ENCODE measurements around the gene TGFBI.

The TGFBI gene

DNA sequence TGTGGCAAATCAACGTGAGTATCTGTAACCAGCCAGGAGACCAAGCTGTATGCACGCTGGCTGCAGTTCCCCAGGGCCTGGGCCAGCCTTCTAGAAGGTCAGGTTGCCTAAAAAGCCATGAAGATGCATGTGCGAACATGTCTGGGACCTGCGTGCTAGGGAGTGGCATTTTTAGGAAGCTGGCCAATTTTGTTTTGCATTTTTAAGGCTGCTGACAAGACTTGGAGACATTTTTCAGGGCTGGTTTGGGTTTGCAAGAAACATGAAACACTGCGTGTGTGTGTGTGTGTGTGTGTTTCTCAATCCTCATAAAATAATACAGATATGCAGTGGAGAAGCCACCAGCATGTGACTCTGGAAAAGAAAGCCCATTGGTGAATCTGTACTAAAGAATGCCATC lies 5.1 kb downstream of the TGFBI start:
- TF ChIP-seq, protein P1, sequence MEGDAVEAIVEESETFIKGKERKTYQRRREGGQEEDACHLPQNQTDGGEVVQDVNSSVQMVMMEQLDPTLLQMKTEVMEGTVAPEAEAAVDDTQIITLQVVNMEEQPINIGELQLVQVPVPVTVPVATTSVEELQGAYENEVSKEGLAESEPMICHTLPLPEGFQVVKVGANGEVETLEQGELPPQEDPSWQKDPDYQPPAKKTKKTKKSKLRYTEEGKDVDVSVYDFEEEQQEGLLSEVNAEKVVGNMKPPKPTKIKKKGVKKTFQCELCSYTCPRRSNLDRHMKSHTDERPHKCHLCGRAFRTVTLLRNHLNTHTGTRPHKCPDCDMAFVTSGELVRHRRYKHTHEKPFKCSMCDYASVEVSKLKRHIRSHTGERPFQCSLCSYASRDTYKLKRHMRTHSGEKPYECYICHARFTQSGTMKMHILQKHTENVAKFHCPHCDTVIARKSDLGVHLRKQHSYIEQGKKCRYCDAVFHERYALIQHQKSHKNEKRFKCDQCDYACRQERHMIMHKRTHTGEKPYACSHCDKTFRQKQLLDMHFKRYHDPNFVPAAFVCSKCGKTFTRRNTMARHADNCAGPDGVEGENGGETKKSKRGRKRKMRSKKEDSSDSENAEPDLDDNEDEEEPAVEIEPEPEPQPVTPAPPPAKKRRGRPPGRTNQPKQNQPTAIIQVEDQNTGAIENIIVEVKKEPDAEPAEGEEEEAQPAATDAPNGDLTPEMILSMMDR (IDR thresholded peaks at IDR 0.05; ENCODE audit: insufficient read depth, low read length, poor library complexity, severe bottlenecking), result no peak
- Histone ChIP-seq H3K27me3 (replicated peaks; ENCODE audit: control insufficient read depth, insufficient read depth, low read length) (no peaks in the 10 kb centered on the region), H3K4me3 (replicated peaks; ENCODE audit: low read depth, low read length) (no peak overlapping the region), H3K36me3 (ENCODE audit: control insufficient read depth, insufficient read depth, low read length) (no peaks in the 10 kb centered on the region)
- DNase-seq (ENCODE audit: extremely low read depth, insufficient read length), result no peak

DNA sequence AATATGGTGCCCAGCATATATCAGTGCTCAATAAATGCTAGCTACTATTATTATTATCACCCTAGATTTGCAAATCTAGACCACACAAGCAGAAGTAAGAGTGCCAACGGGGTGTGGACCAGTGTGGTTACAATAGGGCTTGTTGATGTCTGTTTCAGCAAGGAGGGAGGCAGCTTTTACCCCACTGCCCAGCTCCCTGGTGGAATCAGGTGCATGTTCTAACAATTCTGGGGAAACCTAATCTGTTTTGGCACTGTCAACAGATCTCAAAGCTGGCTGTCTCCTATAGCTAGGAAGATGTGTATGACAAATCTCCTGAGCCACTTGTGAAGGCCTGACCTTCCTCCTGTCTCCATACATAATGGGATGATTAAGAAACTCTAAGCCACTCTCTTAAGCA lies 5.7 kb downstream of the TGFBI start:
- TF ChIP-seq, protein P1 (IDR thresholded peaks at IDR 0.05; ENCODE audit: insufficient read depth, low read length, poor library complexity, severe bottlenecking), result no peak
- no peak for DNase-seq (ENCODE audit: extremely low read depth, insufficient read length)
- H3K4me3 ChIP-seq (replicated peaks; ENCODE audit: low read depth, low read length), result no peak overlapping the region
- H3K36me3 ChIP-seq (ENCODE audit: control insufficient read depth, insufficient read depth, low read length), result no peaks in the 10 kb centered on the region
- no peaks in the 10 kb centered on the region for H3K27me3 ChIP-seq (replicated peaks; ENCODE audit: control insufficient read depth, insufficient read depth, low read length)

- DNase-seq (ENCODE audit: extremely low read depth, insufficient read length), result no peak
- no peak overlapping the region for H3K4me3 ChIP-seq (replicated peaks; ENCODE audit: low read depth, low read length)
- TF ChIP-seq, protein P1 (IDR thresholded peaks at IDR 0.05; ENCODE audit: insufficient read depth, low read length, poor library complexity, severe bottlenecking), result no peak
- H3K36me3 ChIP-seq (ENCODE audit: control insufficient read depth, insufficient read depth, low read length), result no peaks in the 10 kb centered on the region
- H3K27me3 ChIP-seq (replicated peaks; ENCODE audit: control insufficient read depth, insufficient read depth, low read length), result peaks cover under 1% of the 10 kb centered on the region; the same call in 1 of the 2 replicates
Measured at GRCh38 chr5:136034984-136035383, 6.2 kb downstream of the TGFBI start.

GRCh38 chr5:136035837-136036236 lies 7.0 kb downstream of the TGFBI start:
- TF ChIP-seq, protein P1 (IDR thresholded peaks at IDR 0.05; ENCODE audit: insufficient read depth, low read length, poor library complexity, severe bottlenecking), result no peak
- no peak overlapping the region for H3K4me3 ChIP-seq (replicated peaks; ENCODE audit: low read depth, low read length)
- no peak for DNase-seq (ENCODE audit: extremely low read depth, insufficient read length)
- H3K36me3 ChIP-seq (ENCODE audit: control insufficient read depth, insufficient read depth, low read length), result no peaks in the 10 kb centered on the region
- H3K27me3 ChIP-seq (replicated peaks; ENCODE audit: control insufficient read depth, insufficient read depth, low read length), result peaks cover 1% of the 10 kb centered on the region; the same call in 1 of the 2 replicates

GRCh38 chr5:136036293-136036911 lies 7.6 kb downstream of the TGFBI start:
- Histone ChIP-seq H3K36me3 (ENCODE audit: control insufficient read depth, insufficient read depth, low read length) (no peaks in the 10 kb centered on the region), H3K27me3 (replicated peaks; ENCODE audit: control insufficient read depth, insufficient read depth, low read length) (peaks cover 1% of the 10 kb centered on the region; the same call in 1 of the 2 replicates), H3K4me3 (replicated peaks; ENCODE audit: low read depth, low read length) (no peak overlapping the region)
- no peak for DNase-seq (ENCODE audit: extremely low read depth, insufficient read length)
- TF ChIP-seq, protein P1 (IDR thresholded peaks at IDR 0.05; ENCODE audit: insufficient read depth, low read length, poor library complexity, severe bottlenecking), result no peak

Data from GM06990 (cell line).